COLO668 (cell line): ENCODE results near the gene SSR3.

Experiments
- DNase-seq: peaks from one replicate; lab custom pipeline; 2025; ENCODE audit not compliant: unreplicated experiment; lab: John Stamatoyannopoulos, UW

The SSR3 gene

GRCh38 chr3:156536524-156537316, 18.2 kb downstream of the SSR3 start:
- DNase-seq, result no peak

- no peak for DNase-seq
Observed at GRCh38 chr3:156535798-156536197, 19.1 kb downstream of the SSR3 start.

GRCh38 chr3:156535162-156535627, 19.7 kb downstream of the SSR3 start:
- DNase-seq, result peak; percentile 65

DNA sequence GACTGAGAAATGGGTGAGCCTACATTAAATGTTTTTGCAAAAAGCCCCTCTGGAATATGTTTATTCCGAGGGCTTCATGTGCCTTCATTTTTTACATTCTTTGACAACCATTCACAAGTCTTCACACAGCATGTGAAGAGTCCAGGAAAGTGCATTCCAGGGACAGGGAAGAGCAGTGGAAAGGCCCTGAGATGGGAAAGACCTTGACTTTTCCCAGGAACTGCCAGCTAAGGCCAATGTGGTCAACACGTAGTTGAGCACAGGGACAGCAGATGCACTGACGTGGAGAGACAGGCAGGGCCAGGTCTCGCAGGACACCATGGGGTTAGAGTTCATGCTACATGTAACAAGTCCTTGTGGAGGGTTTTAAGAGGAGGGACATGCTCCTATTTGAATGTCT, 21.7 kb downstream of the SSR3 start:
- no peak for DNase-seq

DNA sequence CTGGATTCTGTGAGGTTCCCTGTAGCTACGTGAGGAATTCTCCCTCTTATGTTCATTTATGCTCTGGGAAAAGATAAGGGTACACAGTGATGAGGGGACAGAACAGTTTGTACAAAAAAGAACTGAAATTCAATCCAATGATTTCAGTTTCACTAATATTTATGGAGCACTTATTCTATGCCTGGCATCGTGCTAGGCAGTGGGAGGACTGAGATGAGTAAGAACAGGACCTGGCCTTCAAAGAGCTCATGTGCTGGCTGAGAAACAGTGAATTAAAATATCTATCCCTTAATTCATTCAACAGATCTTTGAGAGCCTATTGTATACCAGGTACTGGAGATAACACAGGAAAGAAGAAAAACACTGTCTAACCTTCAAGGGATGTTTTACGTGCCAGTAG, 22.2 kb downstream of the SSR3 start:
- DNase-seq, result no peak

DNA sequence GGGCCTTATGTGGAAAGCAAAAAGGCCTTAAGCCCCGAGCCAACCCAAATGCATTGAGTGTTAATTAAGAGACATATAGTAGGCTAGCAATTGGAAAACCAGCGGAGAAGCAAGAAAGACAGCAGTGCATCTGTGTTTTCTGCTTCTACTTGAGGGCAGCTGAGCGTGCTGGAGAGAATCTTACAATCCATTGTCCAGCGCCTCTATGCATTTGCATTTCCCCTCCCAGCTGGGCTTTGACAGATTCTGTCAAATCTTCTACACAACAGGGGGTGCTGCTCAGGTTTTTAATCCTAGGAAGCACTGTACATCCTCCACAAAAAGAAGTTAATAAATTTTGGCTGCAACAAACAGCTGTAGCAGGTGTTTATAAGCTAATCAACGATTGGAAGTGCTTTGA, 23.9 kb downstream of the SSR3 start:
- DNase-seq, result no peak

- DNase-seq, result no peak
Observed at GRCh38 chr3:156527060-156527459, 27.9 kb downstream of the SSR3 start.

DNA sequence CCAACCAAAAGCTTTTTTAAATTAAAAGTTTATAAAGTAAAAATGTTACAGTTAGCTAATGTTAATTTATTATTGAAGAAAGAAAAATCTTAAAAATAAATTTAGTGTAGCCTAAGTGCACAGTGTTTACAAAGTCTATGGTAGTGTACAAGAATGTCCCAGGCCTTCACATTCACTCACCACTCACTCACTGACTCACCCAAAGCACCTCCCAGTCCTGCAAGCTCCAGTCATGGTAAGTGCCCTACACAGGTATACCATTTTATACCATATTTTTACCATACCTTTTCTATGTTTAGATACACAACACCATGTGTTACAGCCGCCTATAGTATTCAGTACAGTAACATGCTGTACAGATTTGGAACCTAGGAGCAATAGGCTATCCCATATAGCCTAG, 29.1 kb downstream of the SSR3 start:
- DNase-seq, result no peak

DNA sequence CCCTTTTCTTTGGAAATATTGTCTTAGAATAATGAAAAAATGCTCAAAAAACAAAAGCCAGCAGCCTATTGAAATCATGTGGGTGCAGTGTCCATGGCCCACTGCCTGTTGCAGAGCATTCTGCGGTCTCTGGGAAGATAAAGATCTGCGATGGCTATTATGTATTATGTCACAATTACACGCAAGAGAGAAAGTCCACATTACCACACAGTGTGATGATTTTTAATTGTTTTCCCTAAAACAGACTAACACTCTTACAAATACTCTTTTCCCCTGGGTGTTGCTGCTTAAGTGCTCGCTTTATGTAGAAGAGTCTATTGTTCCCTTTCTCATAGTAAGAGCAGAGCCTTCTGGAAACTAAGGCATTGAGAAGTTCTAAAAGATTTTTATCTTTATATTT, 32.2 kb downstream of the SSR3 start:
- DNase-seq, result no peak

DNA sequence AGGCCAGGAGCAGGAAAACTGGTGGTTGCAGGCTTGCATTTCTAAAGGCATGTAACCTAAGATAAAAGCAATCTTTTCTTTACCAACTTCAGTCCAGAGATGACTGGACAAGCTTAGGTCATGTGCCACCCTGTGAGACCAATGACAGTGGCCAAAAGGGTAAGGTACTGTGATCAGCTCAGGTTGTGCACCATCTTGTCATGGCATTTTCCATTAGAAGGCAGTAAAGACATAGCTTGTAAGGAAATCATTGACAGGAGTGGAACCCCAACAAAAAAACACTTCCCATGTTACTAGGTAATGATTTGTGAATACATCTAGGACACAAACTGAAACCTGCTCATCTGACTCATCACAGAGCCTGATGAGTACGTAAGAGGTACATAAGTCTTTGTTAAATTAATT, 35.2 kb downstream of the SSR3 start:
- DNase-seq, result peak; percentile 29

DNA sequence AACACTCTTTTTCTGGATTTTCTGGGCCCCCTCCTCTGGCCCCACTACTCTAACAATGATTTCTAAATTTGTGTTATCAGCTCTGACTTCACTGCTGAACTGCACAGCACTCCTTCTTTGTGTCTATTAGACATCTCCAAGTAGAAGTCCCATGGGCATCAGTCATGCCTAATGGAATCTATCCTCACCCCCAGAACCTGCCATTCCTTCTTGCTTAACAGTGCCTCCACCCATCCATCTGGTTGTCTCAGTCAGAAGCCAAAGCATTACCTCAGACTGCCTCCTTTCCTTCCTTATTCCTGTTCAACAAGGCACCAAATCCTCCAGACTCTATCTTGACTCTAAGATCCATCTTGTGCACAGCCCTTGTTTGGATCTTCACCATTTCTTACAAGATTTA, 36.2 kb downstream of the SSR3 start:
- DNase-seq, result no peak

GRCh38 chr3:156516961-156517360, 38.0 kb downstream of the SSR3 start:
- no peak for DNase-seq

DNA sequence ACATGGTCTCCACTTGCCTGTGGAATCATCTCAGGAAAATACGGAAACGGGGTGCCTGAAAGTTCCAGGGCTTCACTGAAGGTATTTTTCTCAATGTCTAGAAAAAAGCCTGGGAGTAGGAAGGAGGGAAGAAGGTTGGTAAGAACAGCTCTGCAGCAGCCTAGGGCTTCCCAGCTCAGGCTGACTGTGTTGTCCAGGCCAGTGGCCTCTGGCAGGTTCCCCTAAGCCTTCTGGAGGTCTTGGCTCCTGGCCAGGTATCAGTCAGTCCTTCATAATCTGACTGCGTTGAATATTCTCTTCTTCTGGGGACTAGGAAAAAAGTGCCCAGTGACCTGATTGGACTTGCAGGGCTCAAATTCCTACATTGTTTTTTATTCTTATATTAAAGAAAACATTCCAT, 38.6 kb downstream of the SSR3 start:
- peak; percentile 62 for DNase-seq

- peak; percentile 54 for DNase-seq
Observed at GRCh38 chr3:156513619-156514018, 41.3 kb downstream of the SSR3 start.

DNA sequence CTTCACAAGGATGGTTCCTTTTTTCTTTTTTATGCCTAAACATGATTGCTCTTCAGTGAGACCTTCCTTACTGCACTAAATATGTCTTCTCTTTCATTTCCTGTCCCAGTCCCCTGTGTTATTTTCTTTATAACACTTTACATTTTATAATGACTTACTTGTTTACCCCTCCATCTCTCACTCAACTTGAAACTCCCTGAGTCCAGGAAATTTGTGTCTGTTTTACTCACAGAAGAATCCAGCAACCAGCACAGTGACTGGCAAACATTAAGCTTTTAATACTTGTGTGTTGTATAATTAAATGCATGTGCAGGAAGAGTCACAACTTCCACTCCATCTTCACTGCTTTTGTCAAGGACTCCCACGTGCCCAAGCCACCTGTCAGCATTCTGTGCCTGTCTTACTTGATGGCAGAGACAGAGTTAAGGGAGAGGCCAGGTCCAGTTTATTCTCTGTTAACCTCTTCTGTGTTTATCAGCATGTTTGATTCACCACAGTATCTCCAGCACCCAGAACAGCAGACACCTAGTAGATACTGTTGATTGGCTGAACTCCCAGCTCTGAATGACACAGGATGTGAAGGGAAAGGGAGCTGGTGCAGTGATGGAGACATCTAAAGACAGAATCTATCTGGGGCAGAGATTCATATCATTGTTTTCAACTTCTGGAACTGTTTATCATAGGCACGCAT, 42.8 kb downstream of the SSR3 start:
- no peak for DNase-seq

DNA sequence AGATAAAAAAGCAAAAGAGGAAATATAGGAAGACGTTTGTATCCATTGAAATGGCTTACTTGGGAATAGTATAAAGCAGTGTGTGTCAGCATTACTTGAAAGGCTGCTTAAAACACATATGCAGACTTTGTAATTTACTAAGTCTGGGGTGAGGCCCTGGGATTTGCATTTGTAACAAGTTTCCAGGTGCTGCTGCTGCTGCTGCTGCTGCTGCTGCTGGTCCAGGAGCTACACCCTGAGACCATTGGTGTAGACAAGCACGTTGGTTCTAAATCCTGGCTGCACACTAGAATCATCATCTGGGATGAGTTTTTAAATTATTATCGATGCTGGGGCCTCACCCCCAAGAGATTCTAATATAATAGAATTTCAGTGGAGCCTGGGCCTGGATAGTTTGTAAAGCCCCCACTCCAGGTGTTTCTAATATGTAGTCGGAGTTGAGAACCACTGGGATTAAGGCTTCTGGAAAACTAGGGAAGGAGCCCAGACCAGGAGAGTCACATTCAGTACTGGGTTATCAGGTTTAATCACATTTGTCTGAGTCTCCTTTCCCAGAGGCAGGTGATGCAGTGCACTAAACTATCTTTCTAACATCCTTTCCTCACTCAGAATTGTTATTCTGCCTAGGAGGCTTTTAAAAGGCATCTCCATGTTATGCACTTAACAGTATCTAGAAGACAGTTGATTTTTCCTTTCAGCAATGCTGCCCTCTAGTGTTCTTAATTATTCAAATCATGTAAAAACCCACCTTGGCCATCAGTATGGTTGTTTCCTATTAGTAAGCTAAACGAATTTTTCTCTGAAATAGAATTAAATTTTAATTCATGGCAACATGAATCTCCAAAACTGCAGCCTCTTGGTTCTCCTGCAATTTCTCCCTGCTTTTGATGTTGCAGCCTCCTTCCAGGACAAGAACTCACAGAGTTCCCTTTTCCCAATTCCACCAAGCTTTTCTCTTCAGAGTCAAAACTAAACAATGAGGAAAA, 45.4 kb downstream of the SSR3 start:
- no peak for DNase-seq

GRCh38 chr3:156507285-156507684, 47.6 kb downstream of the SSR3 start:
- DNase-seq, result no peak

- DNase-seq, result no peak
Observed at GRCh38 chr3:156498307-156498706, 56.6 kb downstream of the SSR3 start.

DNA sequence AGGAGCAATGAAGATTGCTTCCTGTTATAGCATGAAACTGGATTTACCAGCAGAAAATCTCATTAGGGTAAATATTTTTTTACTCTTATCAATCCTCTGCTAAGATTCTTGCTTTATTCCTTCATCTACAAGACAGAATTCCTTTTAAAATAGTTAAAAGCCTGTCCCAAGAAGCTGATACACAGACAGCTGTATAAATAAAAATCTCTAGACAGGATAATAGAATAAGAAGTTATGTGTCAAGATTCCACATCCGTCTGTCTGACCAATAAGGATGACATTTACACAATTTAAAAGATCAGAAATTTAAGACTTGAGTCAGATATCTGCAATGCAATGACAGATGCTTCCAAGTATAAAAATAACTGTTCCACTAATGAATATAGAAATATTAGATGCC, 57.6 kb downstream of the SSR3 start:
- DNase-seq, result no peak

GRCh38 chr3:156495816-156496215, 59.1 kb downstream of the SSR3 start:
- DNase-seq, result no peak

GRCh38 chr3:156493887-156494286, 61.0 kb downstream of the SSR3 start:
- no peak for DNase-seq
